Retinal pigment epithelial cell (primary cell): ENCODE measurements around the gene CAPN11.
A peak's percentile ranks its signal among the peaks of the same experiment; 100 is the strongest.

Experiments used
- DNase-seq: peaks from one replicate; pipeline ENCODE4 v3.0.0-alpha.2; 2010; ENCODE audit warnings: low read depth
- H3K4me3 ChIP-seq: 2 replicates; pipeline ENCODE4 v1.5.1; 2011; ENCODE audit warnings: mild to moderate bottlenecking, low read length, control low read depth, moderate library complexity
- TF ChIP-seq, protein P1 (sequence below): conservative IDR thresholded peaks from 2 replicates; pipeline ENCODE4 v1.5.1; 2011; ENCODE audit warnings: low read depth, low read length, control low read depth, inconsistent platforms

CAPN11 gene

DNA sequence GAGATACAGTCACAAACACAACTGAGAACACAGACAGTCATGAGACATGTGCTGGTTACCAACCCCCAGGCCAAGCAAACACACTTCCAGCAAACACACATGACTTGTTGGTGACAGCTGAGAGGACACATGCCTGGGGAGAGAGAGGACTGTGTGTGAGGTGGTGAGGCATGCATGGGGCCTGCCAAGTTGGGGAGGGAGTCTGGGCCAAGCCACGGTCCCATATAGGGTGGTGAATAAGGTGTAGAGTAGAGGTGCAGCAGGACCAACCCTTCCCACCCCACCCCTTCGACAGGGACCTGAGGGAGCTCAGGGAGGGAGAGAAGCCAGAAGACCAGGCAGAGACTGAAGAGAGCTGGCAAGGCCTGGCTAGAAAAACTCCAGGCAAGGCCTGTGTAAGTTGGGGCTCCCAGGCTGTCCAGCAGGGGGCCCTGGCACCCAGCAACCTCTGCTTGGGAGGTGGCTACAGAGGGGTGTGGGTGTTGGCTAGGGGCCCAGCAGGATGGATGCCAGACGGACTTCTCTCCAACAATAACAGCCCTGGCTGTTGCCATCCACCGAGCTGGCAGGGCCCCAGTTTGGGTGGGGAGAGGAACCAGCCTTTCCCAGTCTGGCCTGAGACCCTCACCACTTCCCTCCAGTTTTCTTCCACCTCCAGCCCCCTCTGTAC lies 62.8 kb downstream of the CAPN11 start:
- TF ChIP-seq, protein P1, sequence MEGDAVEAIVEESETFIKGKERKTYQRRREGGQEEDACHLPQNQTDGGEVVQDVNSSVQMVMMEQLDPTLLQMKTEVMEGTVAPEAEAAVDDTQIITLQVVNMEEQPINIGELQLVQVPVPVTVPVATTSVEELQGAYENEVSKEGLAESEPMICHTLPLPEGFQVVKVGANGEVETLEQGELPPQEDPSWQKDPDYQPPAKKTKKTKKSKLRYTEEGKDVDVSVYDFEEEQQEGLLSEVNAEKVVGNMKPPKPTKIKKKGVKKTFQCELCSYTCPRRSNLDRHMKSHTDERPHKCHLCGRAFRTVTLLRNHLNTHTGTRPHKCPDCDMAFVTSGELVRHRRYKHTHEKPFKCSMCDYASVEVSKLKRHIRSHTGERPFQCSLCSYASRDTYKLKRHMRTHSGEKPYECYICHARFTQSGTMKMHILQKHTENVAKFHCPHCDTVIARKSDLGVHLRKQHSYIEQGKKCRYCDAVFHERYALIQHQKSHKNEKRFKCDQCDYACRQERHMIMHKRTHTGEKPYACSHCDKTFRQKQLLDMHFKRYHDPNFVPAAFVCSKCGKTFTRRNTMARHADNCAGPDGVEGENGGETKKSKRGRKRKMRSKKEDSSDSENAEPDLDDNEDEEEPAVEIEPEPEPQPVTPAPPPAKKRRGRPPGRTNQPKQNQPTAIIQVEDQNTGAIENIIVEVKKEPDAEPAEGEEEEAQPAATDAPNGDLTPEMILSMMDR = peak; percentile 95
- peak overlapping the region; percentile 8 for H3K4me3 ChIP-seq
- DNase-seq = peak; percentile 77

DNA sequence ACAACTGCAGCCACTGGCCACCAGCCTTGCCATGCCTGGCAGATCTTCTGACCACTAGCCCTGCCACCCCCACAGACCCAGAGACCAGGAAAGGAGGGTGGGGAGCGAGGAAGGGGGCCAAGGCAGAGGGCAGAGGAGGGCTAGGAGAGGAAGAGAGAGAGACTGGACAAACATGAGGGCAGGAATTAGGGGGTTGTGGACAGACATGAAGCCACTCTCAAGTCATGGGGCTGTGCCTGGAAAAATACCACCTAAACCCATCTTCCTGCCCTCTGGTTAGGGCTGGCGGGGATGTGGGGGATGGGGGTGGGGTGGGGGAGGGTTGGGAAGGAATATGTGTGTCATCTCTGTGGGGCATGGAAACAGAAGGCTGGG lies 63.3 kb downstream of the CAPN11 start:
- TF ChIP-seq, protein P1 = no peak
- DNase-seq = no peak
- H3K4me3 ChIP-seq = peak overlapping the region; percentile 8

DNA sequence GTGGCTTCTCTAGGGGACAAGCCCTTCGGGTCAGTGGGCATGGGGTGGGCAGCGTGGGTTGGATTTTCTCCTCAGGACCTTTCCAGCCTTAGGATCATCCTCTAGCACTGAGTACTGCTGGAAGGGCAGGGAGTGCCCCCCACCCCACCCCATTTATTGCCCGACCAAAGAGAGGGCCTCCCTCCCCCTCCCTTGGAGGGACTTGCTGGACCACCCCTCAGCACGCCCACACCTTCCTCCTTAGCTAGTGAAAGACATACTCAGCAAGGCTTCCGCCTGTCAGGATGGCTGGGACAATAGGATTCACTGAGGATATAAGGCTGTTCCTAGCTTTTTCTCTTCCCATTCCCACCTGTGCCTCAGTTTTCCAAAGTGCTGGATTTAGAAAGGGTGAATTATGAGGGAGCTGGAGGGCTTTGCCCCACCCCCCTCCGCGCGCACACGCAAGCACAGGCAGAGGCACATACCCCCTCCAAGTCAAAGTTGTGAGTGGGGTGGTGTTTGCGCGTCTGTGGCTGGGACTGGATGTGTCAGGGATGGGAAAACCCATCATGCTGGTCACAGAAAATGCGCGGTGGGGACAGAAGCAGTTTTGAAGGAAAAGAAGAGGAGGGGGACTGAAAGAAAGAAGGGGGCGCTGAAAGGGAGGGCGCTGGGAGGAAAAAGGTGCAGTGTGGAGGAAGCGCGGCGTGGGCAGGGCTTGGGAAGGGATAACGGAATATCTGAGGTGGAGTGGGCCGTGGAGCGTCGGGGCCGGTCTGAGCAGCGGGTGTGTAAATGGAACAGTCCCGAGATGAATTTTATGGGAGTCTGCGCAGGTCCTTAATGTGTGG lies 64.1 kb downstream of the CAPN11 start:
- H3K4me3 ChIP-seq = peak overlapping the region; percentile 52
- no peak for DNase-seq
- TF ChIP-seq, protein P1 = no peak

DNA sequence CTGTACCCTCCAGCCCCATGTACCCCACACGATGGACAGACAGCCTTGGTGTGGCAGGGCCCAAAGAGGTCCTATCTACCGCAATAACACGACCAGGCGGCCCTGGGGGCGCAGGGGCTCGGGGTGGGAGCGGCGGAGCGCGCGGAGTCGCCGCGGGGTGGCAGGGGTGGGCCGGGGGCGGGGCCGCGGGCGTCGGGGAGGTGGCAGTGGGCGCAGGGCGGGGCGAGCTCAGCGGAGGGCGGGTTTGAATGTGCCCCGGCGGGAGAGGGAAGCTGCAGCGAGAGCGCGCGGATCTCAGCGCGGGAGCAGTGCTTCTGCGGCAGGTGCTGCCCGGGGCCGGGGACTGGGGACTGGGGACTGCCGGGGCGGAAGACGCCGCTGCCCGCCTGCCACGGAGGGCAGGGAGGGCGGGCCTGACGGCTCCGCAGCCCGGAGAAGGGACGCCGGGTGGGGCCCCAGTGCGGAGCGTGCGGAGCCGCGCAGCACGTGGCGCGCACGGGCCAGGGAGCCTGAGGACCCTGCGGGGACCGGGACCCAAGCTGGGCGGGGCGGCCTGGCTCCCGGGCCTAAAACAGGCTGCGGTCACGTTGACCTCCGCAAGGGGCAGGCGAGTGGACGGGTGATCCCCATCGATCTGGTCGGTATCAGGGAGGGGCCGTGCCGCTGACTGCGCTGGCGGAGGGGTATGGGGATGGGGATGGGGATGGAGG lies 64.9 kb downstream of the CAPN11 start, which contains the start of gene SLC29A1:
Gene SLC29A1 (plus strand): TSS at position 277 of the 710 bp plus-strand sequence. CDS start 3,719 bp downstream, outside the sequence.
- DNase-seq = no peak
- TF ChIP-seq, protein P1 = peak; percentile 2
- H3K4me3 ChIP-seq = peak within 1 kb of the TSS; percentile 52

DNA sequence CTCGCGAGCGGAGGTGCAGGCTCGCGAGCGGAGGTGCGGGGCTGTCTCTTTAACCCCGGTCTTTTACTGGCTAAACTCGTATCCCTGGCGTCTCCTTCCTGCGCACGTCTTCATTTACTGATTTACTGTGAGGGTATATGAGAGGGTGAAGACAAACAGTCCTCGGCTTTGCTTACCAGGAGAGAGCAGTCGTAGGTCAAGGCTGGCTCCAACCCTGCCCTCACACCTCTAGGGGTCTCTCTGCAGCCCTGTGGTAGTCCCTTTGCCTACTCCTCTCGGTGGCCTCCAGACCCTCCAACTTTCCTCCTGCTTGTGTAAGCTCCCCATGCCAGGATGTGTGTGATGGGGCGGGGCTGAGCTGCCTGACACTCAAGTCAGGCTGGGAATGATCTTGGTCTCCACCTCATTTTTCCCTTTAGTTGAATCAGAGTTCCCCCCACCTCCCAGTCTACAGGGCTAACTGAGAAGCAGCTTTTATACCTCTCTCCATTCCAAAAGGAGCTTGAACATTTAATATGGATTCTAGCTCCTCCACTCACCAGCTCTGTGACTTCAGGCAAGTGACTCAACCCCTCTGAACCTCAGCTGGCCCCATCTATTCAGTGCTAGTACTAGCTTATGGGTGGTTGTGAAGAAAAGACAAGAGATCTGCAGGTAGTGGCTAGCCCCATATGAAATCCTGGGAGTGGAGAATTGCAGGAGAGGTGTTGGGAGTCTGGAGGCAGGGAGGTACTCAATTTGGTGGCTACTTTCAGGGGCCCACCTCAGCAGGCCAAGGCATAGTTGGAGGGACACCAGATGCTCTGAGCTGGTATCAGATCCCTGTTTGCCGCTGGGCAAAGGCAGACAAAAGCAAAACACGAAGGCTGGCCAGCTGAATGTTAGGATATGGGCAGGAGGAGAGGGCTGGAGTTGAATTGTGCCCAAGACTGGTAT lies 65.7 kb downstream of the CAPN11 start:
- H3K4me3 ChIP-seq = peak overlapping the region; percentile 52
- TF ChIP-seq, protein P1 = peak; percentile 13
- DNase-seq = no peak

DNA sequence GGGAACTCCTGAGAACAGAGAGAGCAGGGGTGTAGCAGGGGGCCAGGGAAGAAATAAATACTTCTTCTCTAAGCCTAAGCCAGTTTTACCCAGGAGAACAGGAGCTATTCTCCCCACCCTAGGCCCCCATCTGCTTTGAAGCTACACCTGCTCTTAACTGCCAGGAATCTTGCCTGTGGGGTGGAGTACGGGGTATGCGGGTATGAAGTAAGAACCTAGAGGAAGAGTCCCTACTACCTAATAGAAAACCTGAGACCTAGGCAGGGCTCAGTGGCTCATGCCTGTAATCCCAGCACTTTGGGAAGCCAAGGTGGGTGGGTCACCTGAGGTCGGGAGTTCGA lies 66.3 kb downstream of the CAPN11 start:
- no peak for DNase-seq
- TF ChIP-seq, protein P1 = no peak
- H3K4me3 ChIP-seq = no peak overlapping the region
